AG09319 (cell line): Measurements from ENCODE around the gene CLSTN1.

Source experiments
- DNase-seq: peaks from one replicate; pipeline ENCODE4 v3.0.0-alpha.2; 2010; ENCODE audit warnings: low read depth; ENCODE audit errors: extremely low read depth
- CTCF ChIP-seq: IDR thresholded peaks from 2 replicates; pipeline ENCODE4 v1.5.1; 2011; ENCODE audit warnings: low read depth, mild to moderate bottlenecking, inconsistent platforms, low read length, moderate library complexity

Gene CLSTN1

GRCh38 chr1:9774712-9775679 is 48.8 kb downstream of the CLSTN1 start:
- DNase-seq = no peak
- TF ChIP-seq CTCF = no peak

DNA sequence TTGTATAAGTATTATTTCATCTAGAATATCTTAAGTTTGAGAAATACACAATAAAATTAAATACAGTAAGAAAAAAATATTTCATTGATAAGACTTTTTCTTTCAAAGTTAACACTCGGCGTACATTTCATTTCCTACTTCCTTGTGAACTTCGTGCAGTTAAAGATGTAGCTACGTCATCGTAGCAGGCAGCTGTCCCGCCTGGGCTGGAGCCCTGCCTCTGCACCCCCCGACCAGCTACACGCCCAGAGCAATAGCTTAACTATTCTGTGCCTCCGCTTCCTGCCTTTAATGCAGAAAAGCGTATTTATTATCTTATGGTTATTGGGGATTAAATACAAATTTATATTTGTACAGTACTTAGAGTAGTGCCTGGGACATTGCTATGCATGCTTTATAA is 53.5 kb downstream of the CLSTN1 start:
- DNase-seq = no peak
- no peak for TF ChIP-seq CTCF

DNA sequence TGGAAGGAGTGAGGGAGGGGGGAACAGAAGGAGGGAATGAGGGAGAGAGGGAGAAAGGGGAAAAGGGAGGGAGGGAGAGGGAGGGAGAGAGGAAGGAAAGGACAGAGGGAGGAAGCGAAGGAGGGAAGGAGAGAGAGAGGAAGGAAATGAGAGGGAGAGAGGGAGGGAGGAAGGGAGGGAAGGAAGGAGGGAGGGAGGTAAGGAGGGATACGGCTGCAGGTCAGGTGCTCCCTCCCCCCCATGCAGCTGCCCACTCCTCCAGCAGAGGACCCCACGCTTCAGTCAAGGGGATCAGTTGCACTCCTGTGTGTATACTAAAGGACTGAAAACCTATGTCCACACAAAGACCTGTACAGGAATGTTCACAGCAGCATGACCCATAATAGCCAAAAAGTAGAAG is 54.8 kb downstream of the CLSTN1 start:
- no peak for TF ChIP-seq CTCF
- no peak for DNase-seq

DNA sequence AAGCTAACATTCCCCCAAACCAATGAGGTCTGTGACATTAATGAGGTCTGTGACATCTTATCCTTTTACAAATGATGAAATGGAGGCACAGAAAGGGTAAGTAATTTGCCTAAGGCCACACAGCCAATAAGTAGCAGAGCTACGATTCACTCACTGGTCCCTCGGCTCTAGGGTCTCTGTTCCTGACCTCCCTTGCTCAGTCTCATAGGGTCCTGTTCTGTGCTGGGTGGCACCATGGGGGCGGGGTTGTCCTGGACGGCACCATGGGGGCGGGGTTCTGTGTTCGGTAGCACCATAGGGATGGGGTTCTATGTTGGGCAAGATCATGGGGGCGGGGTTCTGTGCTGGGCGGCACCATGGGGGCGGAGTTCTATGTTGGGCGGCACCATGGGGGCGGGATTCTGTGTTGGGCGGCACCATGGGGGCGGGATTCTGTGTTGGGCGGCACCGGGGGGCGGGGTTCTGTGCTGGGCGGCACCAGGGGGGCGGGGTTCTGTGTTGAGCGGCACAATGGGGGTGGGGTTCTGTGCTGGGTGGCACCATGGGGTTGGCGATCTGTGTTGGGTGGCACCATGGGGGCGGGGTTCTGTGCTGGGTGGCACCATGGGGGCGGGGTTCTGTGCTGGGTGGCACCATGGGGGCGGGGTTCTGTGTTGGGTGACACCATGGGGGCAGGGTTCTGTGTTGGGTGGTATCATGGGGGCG is 55.6 kb downstream of the CLSTN1 start:
- no peak for DNase-seq
- TF ChIP-seq CTCF = no peak

- DNase-seq = peak; percentile 91
- no peak for TF ChIP-seq CTCF
Observed at GRCh38 chr1:9766759-9767442, 56.9 kb downstream of the CLSTN1 start.

GRCh38 chr1:9764550-9764949 is 59.2 kb downstream of the CLSTN1 start:
- TF ChIP-seq CTCF = no peak
- no peak for DNase-seq
